ENCODE measurements around the gene C16orf86.

The C16orf86 gene

DNA sequence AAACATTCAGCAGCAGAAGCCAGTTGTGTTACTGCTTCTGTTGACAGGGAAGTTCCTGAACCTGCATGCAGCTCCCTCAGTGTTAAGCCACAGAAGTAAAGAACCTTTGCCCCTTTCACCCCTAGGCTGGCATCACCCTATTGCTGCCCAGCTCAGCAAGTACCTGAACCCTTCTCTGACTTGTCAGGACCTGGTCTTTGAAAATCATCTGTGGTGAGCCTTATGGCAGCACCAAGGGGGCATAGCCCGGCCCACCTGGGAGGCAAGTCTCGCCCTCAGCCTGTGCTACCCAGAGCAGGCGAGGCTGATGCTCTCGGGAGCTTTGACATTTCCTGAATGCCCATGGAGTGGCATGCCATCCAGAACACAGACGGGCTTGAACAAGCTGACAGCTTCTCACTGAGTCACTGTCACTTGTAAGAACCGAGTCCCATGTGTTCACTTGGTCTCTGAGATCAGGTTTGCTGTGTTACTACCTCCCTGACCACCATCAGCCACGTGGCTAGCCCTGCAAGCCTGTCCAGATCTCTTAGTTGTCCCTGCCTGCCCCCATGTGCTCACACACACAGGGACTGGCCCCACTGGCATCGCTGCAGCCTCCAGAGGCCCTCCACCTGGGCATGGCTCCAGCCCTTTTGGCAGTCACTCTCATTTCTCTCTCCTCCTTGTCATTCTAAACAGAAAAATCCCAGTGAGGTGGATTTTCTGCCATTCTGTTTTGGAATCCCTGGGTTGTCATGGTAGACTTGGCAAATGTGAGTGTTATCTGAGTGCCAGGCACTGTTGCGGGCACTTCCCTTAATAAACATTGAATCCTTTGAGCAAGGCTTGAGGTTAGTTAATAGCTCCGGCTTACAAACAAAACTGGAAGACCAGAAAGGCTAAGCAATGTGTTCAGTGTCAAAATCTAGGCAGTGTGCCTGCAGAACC, 24.6 kb upstream of the C16orf86 start:
- TF ChIP-seq, protein P1, sequence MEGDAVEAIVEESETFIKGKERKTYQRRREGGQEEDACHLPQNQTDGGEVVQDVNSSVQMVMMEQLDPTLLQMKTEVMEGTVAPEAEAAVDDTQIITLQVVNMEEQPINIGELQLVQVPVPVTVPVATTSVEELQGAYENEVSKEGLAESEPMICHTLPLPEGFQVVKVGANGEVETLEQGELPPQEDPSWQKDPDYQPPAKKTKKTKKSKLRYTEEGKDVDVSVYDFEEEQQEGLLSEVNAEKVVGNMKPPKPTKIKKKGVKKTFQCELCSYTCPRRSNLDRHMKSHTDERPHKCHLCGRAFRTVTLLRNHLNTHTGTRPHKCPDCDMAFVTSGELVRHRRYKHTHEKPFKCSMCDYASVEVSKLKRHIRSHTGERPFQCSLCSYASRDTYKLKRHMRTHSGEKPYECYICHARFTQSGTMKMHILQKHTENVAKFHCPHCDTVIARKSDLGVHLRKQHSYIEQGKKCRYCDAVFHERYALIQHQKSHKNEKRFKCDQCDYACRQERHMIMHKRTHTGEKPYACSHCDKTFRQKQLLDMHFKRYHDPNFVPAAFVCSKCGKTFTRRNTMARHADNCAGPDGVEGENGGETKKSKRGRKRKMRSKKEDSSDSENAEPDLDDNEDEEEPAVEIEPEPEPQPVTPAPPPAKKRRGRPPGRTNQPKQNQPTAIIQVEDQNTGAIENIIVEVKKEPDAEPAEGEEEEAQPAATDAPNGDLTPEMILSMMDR (IDR thresholded peaks at IDR 0.05; ENCODE audit: low read depth, low read length), result no peak
- no peak for DNase-seq
- H3K27ac ChIP-seq, result no peak overlapping the region

DNA sequence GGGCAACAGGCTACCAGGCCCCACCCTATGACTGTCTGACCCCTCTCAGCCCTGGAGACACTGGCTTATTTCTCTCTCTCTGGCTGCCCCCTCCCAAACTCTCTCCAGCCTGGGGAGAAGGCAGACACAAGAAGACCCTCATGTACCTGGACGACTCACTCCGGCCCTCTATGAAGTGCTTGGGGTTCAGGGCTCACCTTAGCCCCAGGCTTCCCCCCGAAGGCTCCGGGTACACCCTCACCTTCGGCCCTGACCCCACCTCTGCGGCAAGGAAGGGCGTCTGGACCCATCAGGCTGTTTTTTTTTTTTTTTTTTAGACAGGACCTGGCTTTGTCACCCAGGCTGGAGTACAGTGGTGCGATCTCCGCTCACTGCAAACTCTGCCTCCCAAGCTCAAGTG, 22.6 kb upstream of the C16orf86 start:
- H3K27me3 ChIP-seq (ENCODE audit: insufficient read depth, low read depth, severe bottlenecking), result no peaks in the 10 kb centered on the region
- DNase-seq, result no peak
- TF ChIP-seq, protein P1 (IDR thresholded peaks at IDR 0.05; ENCODE audit: low read depth, low read length), result no peak
- peak overlapping the region; percentile 45; the same call in 1 of the 2 replicates for H3K4me3 ChIP-seq (ENCODE audit: low read depth, low read length)
- no peaks in the 10 kb centered on the region for H3K9me3 ChIP-seq (ENCODE audit: severe bottlenecking)
- peaks cover 13% of the 10 kb centered on the region for H3K36me3 ChIP-seq
- no peak overlapping the region; the same call in 1 of the 2 replicates for H3K27ac ChIP-seq

More for the DNA sequence above, 24.6 kb upstream of the C16orf86 start:
- H3K36me3 ChIP-seq, result peaks cover 33% of the 10 kb centered on the region
- H3K9me3 ChIP-seq (ENCODE audit: severe bottlenecking), result no peaks in the 10 kb centered on the region
- H3K4me3 ChIP-seq (ENCODE audit: low read depth, low read length), result no peak overlapping the region
- H3K27me3 ChIP-seq (ENCODE audit: insufficient read depth, low read depth, severe bottlenecking), result no peaks in the 10 kb centered on the region

DNA sequence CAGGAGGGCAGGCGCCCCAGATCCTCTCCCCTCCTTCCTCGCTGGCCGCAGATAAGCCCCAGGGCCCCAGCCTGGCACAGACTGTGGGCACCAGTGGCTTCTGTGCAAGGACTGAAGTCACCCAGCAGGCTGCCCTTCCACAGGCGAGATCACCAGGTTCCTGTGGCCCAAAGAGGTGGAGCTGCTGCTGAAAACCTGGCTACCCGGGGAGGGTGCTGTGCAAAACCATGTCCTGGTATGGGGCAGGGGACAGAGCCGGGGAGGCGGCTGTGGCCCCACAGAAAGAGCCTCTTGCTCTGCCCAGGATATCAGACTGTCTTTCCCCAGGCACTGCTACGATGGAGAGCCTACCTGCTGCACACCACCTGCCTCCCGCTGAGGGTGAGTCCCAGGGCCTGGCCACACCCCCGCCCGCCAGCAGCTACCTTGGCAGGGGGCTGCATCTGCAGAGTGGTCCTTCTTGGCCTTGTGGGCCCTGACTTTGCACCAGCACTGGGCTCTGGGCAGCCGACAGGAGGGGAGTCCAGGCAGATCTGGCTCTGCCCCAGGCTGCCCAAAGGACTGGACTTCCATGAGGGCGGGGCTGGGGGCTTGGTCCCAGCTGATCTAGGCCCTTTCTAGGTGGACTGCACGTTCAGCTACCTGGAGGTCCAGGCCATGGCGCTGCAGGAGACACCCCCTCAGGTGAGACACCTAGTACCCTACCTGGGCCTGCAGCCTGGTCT, 21.1 kb upstream of the C16orf86 start:
- Histone ChIP-seq H3K9me3 (ENCODE audit: severe bottlenecking) (no peaks in the 10 kb centered on the region), H3K36me3 (peaks cover 3% of the 10 kb centered on the region), H3K4me3 (ENCODE audit: low read depth, low read length) (peak overlapping the region; percentile 45), H3K27me3 (ENCODE audit: insufficient read depth, low read depth, severe bottlenecking) (no peaks in the 10 kb centered on the region), H3K27ac (peak overlapping the region; percentile 75)
- DNase-seq, result no peak
- TF ChIP-seq, protein P1 (IDR thresholded peaks at IDR 0.05; ENCODE audit: low read depth, low read length), result no peak

DNA sequence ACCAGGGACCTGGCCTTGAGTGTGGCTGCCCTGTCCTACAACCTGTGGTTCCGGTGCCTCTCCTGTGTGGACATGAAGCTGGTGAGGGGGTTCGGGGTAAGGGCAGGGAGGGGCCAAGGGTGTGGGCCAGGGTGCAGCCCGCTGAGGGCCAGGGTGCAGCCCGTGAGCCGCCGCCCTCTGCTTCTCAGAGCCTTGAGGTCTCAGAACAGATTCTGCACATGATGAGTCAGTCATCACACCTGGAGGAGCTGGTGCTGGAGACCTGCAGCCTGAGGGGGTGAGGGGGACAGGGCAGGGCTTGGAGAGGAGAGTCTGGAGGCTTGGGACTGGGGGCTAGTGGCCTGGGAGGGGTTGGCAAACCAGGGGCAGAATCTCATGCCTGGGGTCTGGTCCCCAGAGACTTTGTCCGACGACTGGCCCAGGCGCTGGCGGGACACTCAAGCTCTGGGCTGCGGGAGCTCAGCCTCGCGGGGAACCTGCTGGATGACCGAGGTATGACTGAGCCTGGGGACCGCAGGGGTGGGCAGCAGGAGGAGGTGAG, 19.4 kb upstream of the C16orf86 start:
- TF ChIP-seq, protein P1 (IDR thresholded peaks at IDR 0.05; ENCODE audit: low read depth, low read length), result no peak
- no peaks in the 10 kb centered on the region for H3K9me3 ChIP-seq (ENCODE audit: severe bottlenecking)
- DNase-seq, result no peak
- H3K27ac ChIP-seq, result no peak overlapping the region
- no peak overlapping the region for H3K4me3 ChIP-seq (ENCODE audit: low read depth, low read length)
- H3K27me3 ChIP-seq (ENCODE audit: insufficient read depth, low read depth, severe bottlenecking), result no peaks in the 10 kb centered on the region
- H3K36me3 ChIP-seq, result peaks cover 10% of the 10 kb centered on the region

DNA sequence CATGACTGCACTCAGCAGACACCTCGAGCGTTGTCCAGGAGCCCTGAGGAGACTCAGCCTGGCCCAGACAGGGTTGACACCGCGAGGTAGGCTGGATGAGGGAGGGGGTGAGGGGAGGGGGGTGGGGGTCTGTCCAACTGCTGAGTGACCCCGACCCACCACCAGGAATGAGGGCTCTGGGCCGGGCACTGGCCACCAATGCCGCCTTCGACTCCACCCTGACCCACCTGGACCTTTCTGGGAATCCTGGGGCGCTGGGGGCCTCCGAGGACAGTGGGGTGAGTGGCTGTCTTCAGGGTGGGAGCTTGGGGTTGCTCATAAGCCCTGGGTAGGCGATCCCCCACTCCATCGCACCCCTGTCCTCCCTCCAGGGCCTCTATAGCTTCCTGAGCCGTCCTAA, 18.9 kb upstream of the C16orf86 start:
- Histone ChIP-seq H3K27ac (no peak overlapping the region), H3K27me3 (ENCODE audit: insufficient read depth, low read depth, severe bottlenecking) (no peaks in the 10 kb centered on the region), H3K36me3 (peaks cover 14% of the 10 kb centered on the region), H3K9me3 (ENCODE audit: severe bottlenecking) (no peaks in the 10 kb centered on the region), H3K4me3 (ENCODE audit: low read depth, low read length) (no peak overlapping the region)
- TF ChIP-seq, protein P1 (IDR thresholded peaks at IDR 0.05; ENCODE audit: low read depth, low read length), result no peak
- no peak for DNase-seq
